Hepatocyte (in vitro differentiated cells): ENCODE measurements around the gene NIPAL3.

ENCODE experiments used
- EZH2 ChIP-seq: fragments of 200-600 bp; sonication (generic); IDR thresholded peaks from 2 replicates; pipeline ENCODE4 v1.6.1; 2016; ENCODE audit warnings: antibody characterized with exemption, mild to moderate bottlenecking, borderline replicate concordance
- EZH2phosphoT487 ChIP-seq: fragments of 200-600 bp; sonication (generic); IDR thresholded peaks from one replicate; pipeline ENCODE4 v1.6.1; 2018; ENCODE audit warnings: antibody characterized with exemption, mild to moderate bottlenecking, low read depth, moderate library complexity; ENCODE audit not compliant: unreplicated experiment, severe bottlenecking
- TF ChIP-seq, protein P1 (sequence below): fragments of 200-600 bp; sonication (generic); IDR thresholded peaks from 2 replicates; pipeline ENCODE4 v1.5.1; 2016; ENCODE audit warnings: antibody characterized with exemption, mild to moderate bottlenecking; ENCODE audit not compliant: poor library complexity

DNA sequence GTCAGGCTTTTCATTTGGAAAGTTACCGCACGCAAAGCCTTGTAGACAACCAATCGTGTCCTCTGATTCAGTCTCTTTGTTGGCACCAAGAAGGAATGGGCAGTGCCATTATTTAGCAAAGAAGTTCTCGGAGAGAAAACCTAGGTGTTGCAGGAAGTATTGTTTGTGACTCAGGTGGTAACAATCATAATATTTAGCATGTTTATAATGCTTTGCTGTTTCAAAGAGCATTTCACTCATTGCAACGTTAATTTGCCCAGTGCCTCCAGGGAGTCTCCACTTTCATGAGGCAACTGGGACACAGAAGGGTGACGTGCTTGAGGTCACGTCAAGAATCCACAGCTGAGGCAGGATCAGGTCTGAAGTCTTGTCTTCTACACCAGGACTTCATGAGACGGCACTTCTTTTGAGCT lies 33.4 kb upstream of the NIPAL3 start:
- TF ChIP-seq, protein P1, sequence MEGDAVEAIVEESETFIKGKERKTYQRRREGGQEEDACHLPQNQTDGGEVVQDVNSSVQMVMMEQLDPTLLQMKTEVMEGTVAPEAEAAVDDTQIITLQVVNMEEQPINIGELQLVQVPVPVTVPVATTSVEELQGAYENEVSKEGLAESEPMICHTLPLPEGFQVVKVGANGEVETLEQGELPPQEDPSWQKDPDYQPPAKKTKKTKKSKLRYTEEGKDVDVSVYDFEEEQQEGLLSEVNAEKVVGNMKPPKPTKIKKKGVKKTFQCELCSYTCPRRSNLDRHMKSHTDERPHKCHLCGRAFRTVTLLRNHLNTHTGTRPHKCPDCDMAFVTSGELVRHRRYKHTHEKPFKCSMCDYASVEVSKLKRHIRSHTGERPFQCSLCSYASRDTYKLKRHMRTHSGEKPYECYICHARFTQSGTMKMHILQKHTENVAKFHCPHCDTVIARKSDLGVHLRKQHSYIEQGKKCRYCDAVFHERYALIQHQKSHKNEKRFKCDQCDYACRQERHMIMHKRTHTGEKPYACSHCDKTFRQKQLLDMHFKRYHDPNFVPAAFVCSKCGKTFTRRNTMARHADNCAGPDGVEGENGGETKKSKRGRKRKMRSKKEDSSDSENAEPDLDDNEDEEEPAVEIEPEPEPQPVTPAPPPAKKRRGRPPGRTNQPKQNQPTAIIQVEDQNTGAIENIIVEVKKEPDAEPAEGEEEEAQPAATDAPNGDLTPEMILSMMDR: no peak
- TF ChIP-seq EZH2: no peak
- TF ChIP-seq EZH2phosphoT487: no peak
